Neutrophil (primary cell): ENCODE measurements around the gene CNTNAP2.

Source experiments
- H3K27ac ChIP-seq: fragments of 200-600 bp; sonication (generic); 2 replicates; pipeline ENCODE4 v1.5.1; 2016; ENCODE audit warnings: mild to moderate bottlenecking, moderate library complexity
- H3K27me3 ChIP-seq: fragments of 200-600 bp; sonication (generic); 2 replicates; pipeline ENCODE4 v1.6.0; 2016; ENCODE audit warnings: mild to moderate bottlenecking
- H3K36me3 ChIP-seq: fragments of 200-600 bp; sonication (generic); 2 replicates; pipeline ENCODE4 v1.5.1; 2017
- H3K4me1 ChIP-seq, 2 experiments: fragments of 200-600 bp in 1 of 2; sonication (generic) in 1 of 2; 1 replicate in 1 of 2; 2 replicates in 1 of 2; pipeline versions ENCODE4 v1.5.1 to v1.6.1; 2013 to 2016; ENCODE audit warnings: low read depth in 1 of 2, low read length in 1 of 2, mild to moderate bottlenecking in 1 of 2, moderate library complexity in 1 of 2; ENCODE audit not compliant: control insufficient read depth in 1 of 2, insufficient read depth in 1 of 2
- H3K4me3 ChIP-seq, 2 experiments: fragments of 200-600 bp in 1 of 2; sonication (generic) in 1 of 2; 1 replicate in 1 of 2; 2 replicates in 1 of 2; pipeline ENCODE4 v1.5.1; 2013 to 2016; ENCODE audit warnings: low read depth in 1 of 2, low read length in 1 of 2, mild to moderate bottlenecking in 1 of 2, moderate library complexity in 1 of 2
- H3K9me3 ChIP-seq: fragments of 200-600 bp; sonication (generic); 2 replicates; pipeline ENCODE4 v1.5.1; 2016
- TF ChIP-seq, protein P1 (sequence below): fragments of 200-600 bp; sonication (generic); IDR thresholded peaks from 2 replicates; pipeline ENCODE4 v1.5.1; 2016; ENCODE audit warnings: antibody characterized with exemption

CNTNAP2 gene

DNA sequence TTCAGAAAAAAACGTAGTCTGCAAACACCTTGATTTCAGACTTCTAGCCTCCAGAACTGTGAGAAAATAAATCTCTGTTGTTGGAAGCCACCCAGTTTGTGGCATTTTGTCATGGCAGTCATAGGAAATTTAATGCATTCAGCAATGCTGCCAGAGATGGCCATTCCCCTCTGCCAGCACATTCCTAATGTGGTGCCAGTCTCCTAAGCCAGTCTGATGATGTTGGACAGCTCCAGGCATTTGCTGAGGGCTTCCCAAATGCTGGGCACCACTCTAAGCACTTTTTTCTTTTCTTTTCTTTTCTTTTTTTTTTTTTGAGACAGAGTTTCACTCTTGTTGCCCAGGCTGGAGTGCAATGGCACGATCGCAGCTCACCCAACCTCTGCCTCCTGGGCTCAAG lies 1807.2 kb downstream of the CNTNAP2 start:
- Histone ChIP-seq H3K4me3 (no peak overlapping the region), H3K27ac (no peak overlapping the region), H3K27me3 (no peaks in the 10 kb centered on the region), H3K36me3 (no peaks in the 10 kb centered on the region), H3K9me3 (no peaks in the 10 kb centered on the region), H3K4me1 (no peaks in the 10 kb centered on the region)
- TF ChIP-seq, protein P1, sequence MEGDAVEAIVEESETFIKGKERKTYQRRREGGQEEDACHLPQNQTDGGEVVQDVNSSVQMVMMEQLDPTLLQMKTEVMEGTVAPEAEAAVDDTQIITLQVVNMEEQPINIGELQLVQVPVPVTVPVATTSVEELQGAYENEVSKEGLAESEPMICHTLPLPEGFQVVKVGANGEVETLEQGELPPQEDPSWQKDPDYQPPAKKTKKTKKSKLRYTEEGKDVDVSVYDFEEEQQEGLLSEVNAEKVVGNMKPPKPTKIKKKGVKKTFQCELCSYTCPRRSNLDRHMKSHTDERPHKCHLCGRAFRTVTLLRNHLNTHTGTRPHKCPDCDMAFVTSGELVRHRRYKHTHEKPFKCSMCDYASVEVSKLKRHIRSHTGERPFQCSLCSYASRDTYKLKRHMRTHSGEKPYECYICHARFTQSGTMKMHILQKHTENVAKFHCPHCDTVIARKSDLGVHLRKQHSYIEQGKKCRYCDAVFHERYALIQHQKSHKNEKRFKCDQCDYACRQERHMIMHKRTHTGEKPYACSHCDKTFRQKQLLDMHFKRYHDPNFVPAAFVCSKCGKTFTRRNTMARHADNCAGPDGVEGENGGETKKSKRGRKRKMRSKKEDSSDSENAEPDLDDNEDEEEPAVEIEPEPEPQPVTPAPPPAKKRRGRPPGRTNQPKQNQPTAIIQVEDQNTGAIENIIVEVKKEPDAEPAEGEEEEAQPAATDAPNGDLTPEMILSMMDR: no peak

DNA sequence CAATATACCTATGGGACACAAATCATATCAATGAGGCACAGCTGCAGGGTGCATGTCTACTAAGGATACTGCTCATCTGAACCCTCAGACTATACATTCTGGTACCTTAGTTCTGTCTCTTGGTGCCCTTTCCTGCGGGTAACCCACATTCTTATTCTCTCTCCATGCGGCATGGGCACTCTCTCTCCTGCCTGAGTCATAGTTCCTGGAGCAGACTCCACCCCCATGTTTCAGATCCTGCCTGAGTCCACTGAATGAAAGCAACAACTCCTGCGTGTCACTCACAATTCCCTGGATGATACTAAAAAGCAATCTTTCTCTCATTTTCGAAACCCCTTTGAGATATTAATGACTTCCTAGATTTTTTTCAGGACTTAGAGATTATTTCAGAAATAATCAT lies 1820.8 kb downstream of the CNTNAP2 start:
- Histone ChIP-seq H3K4me3 (no peak overlapping the region), H3K27me3 (no peaks in the 10 kb centered on the region)
- TF ChIP-seq, protein P1: no peak

DNA sequence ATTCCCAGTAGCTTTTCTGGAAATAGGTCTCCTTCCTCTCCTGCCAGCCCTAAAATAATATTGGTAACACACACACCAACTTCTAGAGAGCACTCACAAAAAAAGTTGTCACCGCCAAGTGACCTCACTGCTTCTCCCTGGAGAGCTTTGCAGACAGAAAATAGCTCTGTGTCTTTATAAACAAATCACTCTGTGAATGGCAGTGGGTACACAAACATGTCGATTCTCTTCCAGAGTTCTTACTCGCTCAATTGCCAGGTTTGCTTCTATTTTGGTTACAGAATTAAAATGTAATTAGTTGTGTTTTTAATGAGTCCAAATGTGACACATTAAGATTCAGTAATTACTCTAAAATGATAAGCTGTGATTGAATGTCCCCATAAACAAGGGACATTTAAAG lies 1824.8 kb downstream of the CNTNAP2 start:
- Histone ChIP-seq H3K4me3 (no peak overlapping the region), H3K4me1 (no peaks in the 10 kb centered on the region), H3K27ac (no peak overlapping the region), H3K9me3 (no peaks in the 10 kb centered on the region), H3K36me3 (no peaks in the 10 kb centered on the region), H3K27me3 (no peaks in the 10 kb centered on the region)
- TF ChIP-seq, protein P1: no peak

More for the DNA sequence above, 1820.8 kb downstream of the CNTNAP2 start:
- no peaks in the 10 kb centered on the region for H3K9me3 ChIP-seq
- no peak overlapping the region for H3K27ac ChIP-seq
- no peaks in the 10 kb centered on the region for H3K4me1 ChIP-seq
- no peaks in the 10 kb centered on the region for H3K36me3 ChIP-seq

DNA sequence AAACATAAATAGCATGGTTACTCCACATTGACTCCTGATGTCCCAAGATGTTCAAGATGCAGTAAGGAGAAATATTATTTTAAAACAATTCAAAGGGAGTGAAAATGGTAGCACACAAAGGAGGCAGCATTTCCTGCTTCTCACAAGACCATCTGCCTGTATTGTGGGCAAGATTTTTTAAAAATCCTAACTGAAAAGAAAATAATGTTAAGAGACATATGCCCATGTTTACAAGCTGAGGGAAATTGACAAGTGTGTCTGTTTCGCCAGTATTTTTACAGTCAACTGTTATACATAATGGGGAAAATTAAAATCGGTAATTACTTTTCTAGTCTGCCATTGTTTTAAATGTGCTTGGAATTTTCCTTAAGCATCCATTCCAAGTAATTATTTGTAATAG lies 1827.7 kb downstream of the CNTNAP2 start:
- TF ChIP-seq, protein P1: no peak
- no peak overlapping the region for H3K27ac ChIP-seq

DNA sequence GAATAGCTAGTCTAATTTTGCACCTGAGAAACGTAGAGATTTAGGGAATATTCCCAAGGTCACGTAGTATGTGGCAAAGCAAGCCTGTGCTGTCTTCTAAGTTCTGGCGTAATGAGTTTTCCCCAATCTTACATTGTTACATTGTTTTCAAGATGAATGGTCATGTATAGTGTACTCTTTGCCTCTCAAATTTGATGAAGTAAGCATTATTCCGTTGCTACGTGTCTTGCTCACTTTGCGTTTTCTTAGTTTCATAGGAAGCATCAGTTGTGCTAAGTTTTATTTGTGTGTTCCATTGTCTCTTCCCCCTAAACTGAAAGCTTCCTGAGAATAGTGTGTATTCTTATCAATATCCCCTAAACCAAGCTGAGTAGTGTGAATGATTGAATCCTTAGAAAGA lies 1836.3 kb downstream of the CNTNAP2 start:
- TF ChIP-seq, protein P1: no peak
- Histone ChIP-seq H3K4me1 (no peaks in the 10 kb centered on the region), H3K4me3 (no peak overlapping the region), H3K9me3 (no peaks in the 10 kb centered on the region), H3K27me3 (no peaks in the 10 kb centered on the region), H3K36me3 (no peaks in the 10 kb centered on the region), H3K27ac (no peak overlapping the region)

More for the DNA sequence above, 1827.7 kb downstream of the CNTNAP2 start:
- no peak overlapping the region for H3K4me3 ChIP-seq
- H3K36me3 ChIP-seq: no peaks in the 10 kb centered on the region
- H3K27me3 ChIP-seq: no peaks in the 10 kb centered on the region
- no peaks in the 10 kb centered on the region for H3K4me1 ChIP-seq
- H3K9me3 ChIP-seq: no peaks in the 10 kb centered on the region
